D721Med (cell line): Measurements from ENCODE around the gene NKTR.

Experiments
- DNase-seq: peaks from one replicate; pipeline ENCODE4 v3.0.0; 2011; ENCODE audit warnings: low spot score; ENCODE audit not compliant: insufficient read length
- FAIRE-seq: peaks from 2 replicates; lab custom pipeline; 2011; peaks lifted over from hg19 to GRCh38; lab: Jason Lieb, UNC
- CTCF ChIP-seq: IDR thresholded peaks from 2 replicates; pipeline ENCODE4 v1.5.1; 2012; ENCODE audit warnings: mild to moderate bottlenecking, control low read depth; ENCODE audit not compliant: insufficient read depth; ENCODE audit errors: missing control alignments

NKTR gene

GRCh38 chr3:42667096-42667522 is 66.6 kb downstream of the NKTR start:
- DNase-seq = no peak
- no peak for FAIRE-seq
- no peak for TF ChIP-seq CTCF

- FAIRE-seq (no peak), DNase-seq (no peak)
- no peak for TF ChIP-seq CTCF
These were observed 67.3 kb downstream of the NKTR start for GRCh38 chr3:42667523-42668412.

DNA sequence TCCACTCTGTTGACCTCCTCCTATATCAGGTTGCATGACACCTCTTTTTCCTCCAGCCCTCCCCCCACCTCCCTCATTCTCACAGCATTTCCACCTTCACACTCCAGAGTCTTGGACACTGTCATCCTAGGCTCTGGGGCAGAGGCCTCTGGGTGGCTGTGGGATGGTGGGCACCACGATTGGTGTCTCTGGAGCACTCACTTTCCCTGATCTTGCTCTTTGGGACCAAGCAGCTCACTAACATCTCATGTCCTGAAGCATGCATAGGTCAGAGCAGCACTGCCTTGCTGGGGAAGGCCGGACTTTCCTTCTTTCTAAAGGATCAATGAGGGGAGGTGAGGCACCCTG is 67.9 kb downstream of the NKTR start:
- no peak for DNase-seq
- no peak for FAIRE-seq
- TF ChIP-seq CTCF = no peak

DNA sequence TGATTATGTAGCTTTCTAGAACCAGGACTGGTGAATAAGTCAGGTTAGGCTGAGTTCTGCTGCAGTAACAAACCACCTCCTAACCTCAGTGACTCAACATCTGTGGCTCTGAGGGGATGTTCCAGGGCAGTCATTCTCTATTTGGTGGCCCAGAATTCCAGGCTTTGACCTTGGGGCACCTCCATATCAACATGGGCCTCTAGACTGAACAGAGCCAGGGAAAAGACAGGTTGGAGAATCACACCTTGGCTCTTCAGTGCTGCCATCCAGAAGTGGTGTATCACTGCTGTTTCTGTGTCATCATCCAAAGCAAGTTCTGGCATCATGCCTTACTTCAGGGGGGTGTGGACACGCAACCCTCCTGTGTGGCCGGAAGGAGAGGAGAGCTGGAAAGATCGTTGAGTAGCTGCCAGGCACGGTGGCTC is 68.3 kb downstream of the NKTR start:
- TF ChIP-seq CTCF = no peak
- FAIRE-seq (no peak), DNase-seq (no peak)

- no peak for TF ChIP-seq CTCF
- no peak for FAIRE-seq
- DNase-seq = no peak
These were observed 69.6 kb downstream of the NKTR start for GRCh38 chr3:42670051-42670576.

DNA sequence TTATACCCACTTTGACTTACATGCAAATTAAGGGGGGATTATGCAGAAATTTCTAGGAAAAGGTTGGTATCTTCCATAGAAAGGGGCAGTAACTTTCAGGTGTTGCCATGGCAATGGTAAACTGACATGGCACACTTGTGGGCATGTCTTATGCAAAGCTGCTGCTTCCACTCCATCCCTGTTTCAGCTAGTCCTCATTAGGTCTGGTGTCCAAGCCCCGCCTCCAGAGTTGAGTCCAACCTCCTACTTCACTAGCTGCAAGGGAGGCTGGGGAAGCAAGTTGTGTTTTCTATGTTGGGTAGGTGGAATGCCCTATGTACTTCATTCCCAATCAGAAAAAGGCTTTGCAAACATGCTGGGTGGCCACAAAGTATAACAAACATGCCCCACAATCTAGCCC is 70.2 kb downstream of the NKTR start:
- FAIRE-seq (no peak), DNase-seq (no peak)
- no peak for TF ChIP-seq CTCF

DNA sequence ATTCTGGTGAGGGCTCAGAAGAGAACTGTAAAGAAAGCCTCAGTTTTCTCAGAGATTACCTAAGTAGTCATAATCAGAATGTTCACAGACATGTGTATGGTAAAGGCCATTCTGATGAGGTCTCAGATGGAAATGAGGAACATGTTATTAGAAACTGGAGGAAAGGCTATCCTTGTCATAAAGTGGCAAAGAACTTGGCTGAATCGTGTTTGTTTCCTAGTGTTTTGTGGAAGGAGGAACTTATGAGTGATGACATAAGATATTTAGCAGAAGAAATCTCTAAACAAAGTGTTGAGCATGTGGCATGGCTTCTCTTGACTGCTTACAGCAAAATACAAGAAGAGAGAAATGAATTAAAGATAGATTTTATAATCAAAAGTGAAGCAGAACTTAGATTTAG is 72.0 kb downstream of the NKTR start:
- FAIRE-seq (no peak), DNase-seq (no peak)
- no peak for TF ChIP-seq CTCF
